Neutrophil (primary cell): Measurements from ENCODE around the gene DIO3.

Experiments used
- H3K27ac ChIP-seq: fragments of 200-600 bp; sonication (generic); 2 replicates; pipeline ENCODE4 v1.5.1; 2016; ENCODE audit warnings: mild to moderate bottlenecking, moderate library complexity
- H3K27me3 ChIP-seq: fragments of 200-600 bp; sonication (generic); 2 replicates; pipeline ENCODE4 v1.6.0; 2016; ENCODE audit warnings: mild to moderate bottlenecking
- H3K36me3 ChIP-seq: fragments of 200-600 bp; sonication (generic); 2 replicates; pipeline ENCODE4 v1.5.1; 2017
- H3K4me1 ChIP-seq, 2 experiments: fragments of 200-600 bp in 1 of 2; sonication (generic) in 1 of 2; 1 replicate in 1 of 2; 2 replicates in 1 of 2; pipeline versions ENCODE4 v1.5.1 to v1.6.1; 2013 to 2016; ENCODE audit warnings: low read depth in 1 of 2, low read length in 1 of 2, mild to moderate bottlenecking in 1 of 2, moderate library complexity in 1 of 2; ENCODE audit not compliant: control insufficient read depth in 1 of 2, insufficient read depth in 1 of 2
- H3K4me3 ChIP-seq, 2 experiments: fragments of 200-600 bp in 1 of 2; sonication (generic) in 1 of 2; 1 replicate in 1 of 2; 2 replicates in 1 of 2; pipeline ENCODE4 v1.5.1; 2013 to 2016; ENCODE audit warnings: low read depth in 1 of 2, low read length in 1 of 2, mild to moderate bottlenecking in 1 of 2, moderate library complexity in 1 of 2
- H3K9me3 ChIP-seq: fragments of 200-600 bp; sonication (generic); 2 replicates; pipeline ENCODE4 v1.5.1; 2016
- CTCF ChIP-seq: fragments of 200-600 bp; sonication (generic); IDR thresholded peaks from 2 replicates; pipeline ENCODE4 v1.5.1; 2016; ENCODE audit warnings: antibody characterized with exemption

Gene DIO3

GRCh38 chr14:101527987-101528386 is 33.3 kb upstream of the DIO3 start:
- TF ChIP-seq CTCF, result no peak
- Histone ChIP-seq H3K27me3 (no peaks in the 10 kb centered on the region), H3K4me3 (no peak overlapping the region), H3K4me1 (no peaks in the 10 kb centered on the region), H3K9me3 (no peaks in the 10 kb centered on the region), H3K36me3 (no peaks in the 10 kb centered on the region), H3K27ac (no peak overlapping the region)

GRCh38 chr14:101529079-101529478 is 32.2 kb upstream of the DIO3 start:
- no peak for TF ChIP-seq CTCF
- Histone ChIP-seq H3K27ac (no peak overlapping the region), H3K4me3 (no peak overlapping the region), H3K36me3 (no peaks in the 10 kb centered on the region), H3K9me3 (no peaks in the 10 kb centered on the region), H3K27me3 (no peaks in the 10 kb centered on the region), H3K4me1 (no peaks in the 10 kb centered on the region)

- H3K9me3 ChIP-seq, result no peaks in the 10 kb centered on the region
- peaks cover 9 to 15% of the 10 kb centered on the region in 2 experiments for H3K4me1 ChIP-seq
- no peaks in the 10 kb centered on the region for H3K36me3 ChIP-seq
- H3K27ac ChIP-seq, result no peak overlapping the region
- no peak for TF ChIP-seq CTCF
- peaks cover 29% of the 10 kb centered on the region for H3K27me3 ChIP-seq
- no peak overlapping the region for H3K4me3 ChIP-seq
These were observed 27.1 kb upstream of the DIO3 start for GRCh38 chr14:101534198-101534597.

GRCh38 chr14:101535232-101535631 is 26.1 kb upstream of the DIO3 start:
- TF ChIP-seq CTCF, result no peak
- no peak overlapping the region for H3K27ac ChIP-seq
- H3K36me3 ChIP-seq, result no peaks in the 10 kb centered on the region
- no peak overlapping the region for H3K4me3 ChIP-seq
- H3K4me1 ChIP-seq, result peaks cover 9 to 15% of the 10 kb centered on the region in 2 experiments
- no peaks in the 10 kb centered on the region for H3K9me3 ChIP-seq
- H3K27me3 ChIP-seq, result peaks cover 30% of the 10 kb centered on the region

- Histone ChIP-seq H3K27me3 (peaks cover 30% of the 10 kb centered on the region), H3K4me3 (no peak overlapping the region), H3K9me3 (no peaks in the 10 kb centered on the region), H3K27ac (no peak overlapping the region), H3K4me1 (peaks cover 9 to 15% of the 10 kb centered on the region in 2 experiments), H3K36me3 (no peaks in the 10 kb centered on the region)
- no peak for TF ChIP-seq CTCF
These were observed 25.5 kb upstream of the DIO3 start for GRCh38 chr14:101535701-101536207.

- Histone ChIP-seq H3K9me3 (no peaks in the 10 kb centered on the region), H3K27ac (no peak overlapping the region), H3K27me3 (peaks cover 30% of the 10 kb centered on the region), H3K4me3 (no peak overlapping the region), H3K4me1 (peaks cover 9 to 15% of the 10 kb centered on the region in 2 experiments), H3K36me3 (no peaks in the 10 kb centered on the region)
- no peak for TF ChIP-seq CTCF
These were observed 24.0 kb upstream of the DIO3 start for GRCh38 chr14:101537286-101537685.
